HG03025 (cell line): ENCODE measurements around the gene IRF1.
"Not testable (repeated sequence)": the region's sequence is repeated elsewhere in the genome, so short reads cannot be mapped to it uniquely, and the experiment has no call there.

ENCODE experiments used
- ATAC-seq: cut with Tn5 transposase; IDR thresholded peaks from one replicate; pipeline ENCODE4 v1.9.1; 2021; ENCODE audit warnings: mild to moderate bottlenecking, moderate library complexity; ENCODE audit not compliant: unreplicated experiment, low FRiP score

Gene IRF1

DNA sequence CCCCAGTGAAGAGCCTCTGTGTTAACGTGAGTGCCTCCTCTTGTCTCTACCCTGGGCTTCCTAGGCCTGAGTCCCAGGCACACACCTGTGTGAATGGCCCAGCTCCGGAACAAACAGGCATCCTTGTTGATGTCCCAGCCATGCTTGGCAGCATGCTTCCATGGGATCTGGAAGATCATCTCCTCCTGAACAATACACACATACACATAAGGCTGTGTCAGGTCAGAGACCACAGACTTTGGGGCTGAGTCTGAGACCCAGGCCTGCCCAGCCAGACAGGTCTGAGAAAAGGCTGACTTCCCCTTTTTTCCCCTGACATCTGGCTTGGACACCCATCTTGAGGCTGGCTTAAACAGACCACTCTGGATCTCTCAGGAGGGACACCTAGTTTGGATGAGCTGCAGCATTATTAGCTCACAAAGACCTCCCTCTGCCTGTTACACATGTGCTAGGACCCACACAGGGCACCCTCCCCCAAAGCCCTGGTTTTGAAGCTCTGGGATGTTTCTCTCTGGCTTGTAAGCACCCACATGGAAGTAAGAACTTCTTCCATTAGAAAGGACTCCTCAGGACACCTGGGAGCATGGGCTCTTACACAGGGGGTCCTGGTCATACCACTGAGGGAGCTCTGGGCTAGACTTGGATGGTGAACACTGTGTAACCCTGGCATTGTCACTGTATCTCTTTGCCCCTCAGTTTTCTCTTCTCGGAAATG, 2.6 kb downstream of the IRF1 start:
- ATAC-seq = no peak

- no peak for ATAC-seq
These were observed 3.5 kb downstream of the IRF1 start for GRCh38 chr5:132487095-132487428.

DNA sequence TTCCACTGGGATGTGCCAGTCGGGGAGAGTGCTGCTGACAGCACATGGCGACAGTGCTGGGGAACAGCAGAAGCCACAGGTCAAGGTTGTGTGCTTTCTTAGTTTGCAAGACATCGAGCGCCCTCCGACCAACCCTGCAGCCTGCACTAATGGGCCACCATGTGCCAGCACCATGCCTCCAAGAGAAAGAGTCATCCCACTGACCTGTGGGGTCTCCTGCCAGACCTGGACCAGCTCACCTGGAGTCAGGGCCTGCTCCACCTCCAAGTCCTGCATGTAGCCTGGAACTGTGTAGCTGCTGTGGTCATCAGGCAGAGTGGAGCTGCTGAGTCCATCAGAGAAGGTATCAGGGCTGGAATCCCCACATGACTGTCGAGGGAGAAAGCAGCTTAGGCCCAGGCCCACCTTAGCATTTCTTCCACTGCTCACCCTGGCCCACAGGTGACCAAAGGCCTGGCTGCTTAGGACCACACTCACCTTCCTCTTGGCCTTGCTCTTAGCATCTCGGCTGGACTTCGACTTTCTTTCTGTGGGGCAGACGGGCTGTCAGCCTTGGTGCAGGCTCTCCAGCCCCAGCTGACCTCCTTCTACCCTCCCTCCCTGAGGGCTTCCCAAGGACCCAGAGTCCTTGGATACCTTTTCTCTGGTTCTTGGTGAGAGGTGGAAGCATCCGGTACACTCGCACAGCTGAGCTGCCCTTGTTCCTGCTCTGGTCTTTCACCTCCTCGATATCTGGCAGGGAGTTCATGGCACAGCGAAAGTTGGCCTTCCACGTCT, 4.1 kb downstream of the IRF1 start:
- ATAC-seq = no peak

- no peak for ATAC-seq
These were observed 4.8 kb downstream of the IRF1 start for GRCh38 chr5:132485641-132486317.

DNA sequence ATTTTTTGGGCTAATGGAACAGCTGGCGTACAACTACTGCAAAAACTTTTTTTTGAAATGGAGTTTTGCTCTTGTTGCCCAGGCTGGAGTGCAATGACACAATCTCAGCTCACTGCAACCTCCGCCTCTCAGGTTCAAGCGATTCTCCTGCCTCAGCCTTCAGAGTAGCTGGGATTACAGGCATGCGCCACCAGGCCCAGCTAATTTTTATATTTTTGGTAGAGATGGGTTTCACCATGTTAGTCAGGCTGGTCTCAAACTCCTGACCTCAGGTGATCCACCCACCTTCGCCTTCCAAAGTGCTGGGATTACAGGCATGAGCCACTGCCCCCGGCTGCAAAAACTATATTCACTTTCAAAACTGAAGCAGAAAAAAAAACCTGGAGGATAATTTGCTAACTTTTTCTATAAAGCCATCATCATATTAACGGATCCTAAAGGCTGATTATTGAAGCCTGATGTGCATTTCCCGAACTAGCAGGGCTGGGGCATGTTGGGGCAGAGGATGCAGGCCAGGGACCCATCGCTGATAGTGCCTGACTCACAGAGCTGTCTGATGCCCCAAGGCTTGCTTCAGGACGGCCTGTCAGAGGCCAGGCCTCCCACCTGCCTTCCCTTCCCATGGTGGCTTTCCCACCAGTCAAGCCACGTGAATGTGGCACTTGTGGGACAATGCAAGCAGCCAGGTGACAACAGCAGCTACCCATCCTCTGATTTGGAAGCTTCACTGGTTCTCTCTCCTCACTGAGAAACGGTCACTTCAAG, 5.5 kb downstream of the IRF1 start:
- not testable (repeated sequence) for ATAC-seq

- no peak for ATAC-seq
These were observed 6.2 kb downstream of the IRF1 start for GRCh38 chr5:132484391-132484725.

DNA sequence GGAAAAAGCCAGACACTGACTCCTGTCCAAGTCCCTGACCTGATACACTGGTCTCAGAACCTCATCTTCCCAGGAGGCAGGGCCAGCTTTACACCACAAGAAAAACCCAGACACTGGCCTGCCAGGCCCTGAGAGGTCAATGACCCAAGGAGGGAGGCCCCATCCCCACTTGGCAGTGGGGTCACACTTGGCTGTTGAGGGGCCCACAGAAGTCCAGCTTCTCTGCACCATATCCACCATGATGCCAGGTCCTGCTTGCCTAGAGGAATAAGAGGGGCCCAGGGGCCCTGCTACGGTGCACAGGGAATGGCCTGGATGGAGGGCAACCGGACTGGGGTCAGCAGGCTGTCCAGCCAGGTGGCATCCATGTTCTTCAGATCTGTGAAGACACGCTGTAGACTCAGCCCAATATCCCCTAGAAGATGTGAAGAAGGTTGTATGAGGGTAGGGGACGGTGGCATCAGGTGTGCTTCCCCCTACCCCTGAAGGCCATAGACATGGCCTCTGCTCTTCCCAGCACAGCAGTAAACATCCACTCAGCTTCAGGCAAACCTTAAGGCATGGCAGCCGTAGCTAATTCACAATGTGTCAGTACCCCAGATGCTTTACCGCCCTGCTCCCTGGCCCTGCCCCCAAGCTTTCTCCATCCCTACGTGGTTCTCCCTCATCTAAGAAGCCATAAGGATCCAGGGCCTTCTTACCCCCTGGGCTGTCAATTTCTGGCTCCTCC, 6.7 kb downstream of the IRF1 start:
- no peak for ATAC-seq

DNA sequence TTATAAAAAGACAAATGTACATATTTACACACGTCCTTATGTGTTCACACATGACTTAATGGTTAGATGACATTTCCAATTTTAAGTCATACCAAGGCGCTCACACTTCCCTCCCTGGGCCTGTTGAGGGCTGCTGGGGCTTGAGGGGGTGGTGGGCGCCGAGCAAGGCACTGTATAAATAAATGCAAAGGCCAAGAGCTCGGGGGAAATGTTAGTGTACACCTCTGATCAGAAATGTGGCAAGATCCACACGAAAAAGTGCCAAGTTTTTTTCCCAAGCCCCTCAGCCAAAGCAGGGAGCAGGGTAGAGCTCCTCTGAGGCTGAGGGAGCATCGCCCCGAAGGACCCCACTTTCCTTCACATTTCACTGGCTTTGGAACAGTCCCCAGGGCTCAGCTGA, 7.5 kb downstream of the IRF1 start:
- no peak for ATAC-seq

DNA sequence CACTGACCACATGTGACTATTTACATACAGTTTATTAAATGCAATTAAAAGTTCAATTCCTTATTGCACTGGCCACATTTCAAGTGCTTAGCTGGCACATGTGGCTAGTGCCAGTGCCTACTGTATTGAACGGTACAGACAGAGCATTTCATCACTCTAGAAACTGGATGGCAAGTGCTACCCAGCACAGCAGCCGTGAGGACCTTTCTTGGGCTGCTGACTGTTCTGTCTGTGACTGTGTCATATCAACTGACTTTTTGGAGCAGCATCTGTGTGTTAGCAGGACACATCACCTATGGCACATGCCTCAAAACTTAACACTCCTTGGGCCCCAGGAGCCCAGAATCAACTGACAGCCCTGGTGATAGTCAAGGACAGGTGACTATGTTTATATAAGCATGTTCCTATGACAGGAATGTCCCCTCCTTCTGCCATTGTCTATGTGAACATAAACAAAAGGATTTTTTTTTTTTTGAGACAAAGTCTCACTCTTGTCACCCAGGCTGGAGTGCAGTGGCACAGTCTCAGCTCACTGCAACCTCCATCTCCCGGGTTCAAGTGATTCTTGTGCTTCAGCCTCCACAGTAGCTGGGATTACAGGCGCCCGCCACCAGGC, 8.9 kb downstream of the IRF1 start:
- no peak for ATAC-seq

- no peak for ATAC-seq
These were observed 9.5 kb downstream of the IRF1 start for GRCh38 chr5:132480893-132481595.

DNA sequence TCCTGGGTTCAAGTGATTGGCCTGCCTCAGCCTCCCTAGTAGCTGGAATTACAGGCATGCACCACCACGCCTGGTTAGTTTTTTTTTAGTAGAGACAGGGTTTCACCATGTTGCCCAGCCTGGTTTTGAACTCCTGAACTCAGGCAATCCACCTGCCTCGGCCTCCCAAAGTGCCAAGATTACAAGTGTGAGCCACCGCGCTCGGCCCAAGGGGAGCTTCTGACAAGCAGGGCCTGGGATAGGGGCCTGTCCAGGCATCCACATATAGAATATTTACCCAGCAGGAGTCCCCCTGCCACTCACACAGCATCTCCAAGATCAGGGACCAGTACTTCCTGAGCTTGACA, 10.1 kb downstream of the IRF1 start:
- ATAC-seq = no peak

DNA sequence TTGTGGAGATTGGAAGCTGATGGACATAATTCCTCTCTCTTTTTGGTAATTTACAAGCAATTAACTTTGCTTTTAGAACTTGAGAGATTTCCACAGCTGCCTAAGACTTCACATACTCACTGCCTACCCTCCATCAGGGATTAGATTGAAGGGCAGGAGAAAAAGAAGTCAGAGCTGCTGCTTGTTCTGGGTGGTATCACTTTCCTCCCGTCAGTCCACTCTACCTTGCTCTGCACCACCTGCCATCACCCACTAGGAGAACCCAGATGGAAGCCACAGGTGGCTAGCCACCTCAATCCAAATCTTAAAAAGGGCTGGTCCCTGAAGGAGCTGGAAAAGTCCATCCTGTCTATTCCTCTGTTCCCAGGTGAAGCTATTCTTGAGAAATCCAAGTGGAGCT, 10.5 kb downstream of the IRF1 start:
- no peak for ATAC-seq

- ATAC-seq = no peak
These were observed 11.2 kb downstream of the IRF1 start for GRCh38 chr5:132479111-132479951.

- ATAC-seq = no peak
These were observed 12.2 kb downstream of the IRF1 start for GRCh38 chr5:132478366-132478871.

DNA sequence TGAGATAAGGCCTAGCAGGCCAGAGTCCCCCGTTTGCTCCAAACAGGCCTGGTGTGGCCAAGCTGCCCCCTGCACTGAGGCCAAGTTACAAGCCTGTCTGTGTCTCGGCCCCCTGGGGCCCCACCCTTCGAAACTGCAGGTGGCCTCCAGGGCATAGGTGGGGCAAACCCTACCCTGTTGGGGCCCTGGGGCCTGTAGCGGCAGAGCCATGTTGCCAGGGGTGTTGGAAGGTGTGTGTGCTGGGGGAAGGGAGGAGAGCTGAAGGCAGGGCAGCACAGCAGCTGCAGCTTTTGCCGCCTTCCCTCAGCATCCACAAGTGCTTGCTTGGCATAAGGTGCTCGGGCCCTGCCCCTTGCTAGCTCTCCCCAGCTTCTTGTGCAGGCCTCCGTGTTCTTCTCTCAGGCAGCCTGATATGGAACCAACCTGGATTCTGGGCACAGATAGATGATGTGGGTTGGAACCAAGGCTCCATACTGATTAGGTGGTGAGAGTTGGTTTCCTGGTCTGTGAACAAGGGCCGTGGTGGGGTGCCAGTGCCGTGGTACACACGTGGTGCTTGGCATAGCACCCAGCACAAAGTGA, 12.7 kb downstream of the IRF1 start:
- no peak for ATAC-seq

GRCh38 chr5:132476876-132477781, 13.4 kb downstream of the IRF1 start:
- no peak for ATAC-seq
